Natural killer cell treated with Interleukin-12 subunit alpha and Interleukin-12 subunit beta and Interleukin-15 and Interleukin-18, amount 100 ng/mL, for 72 hours (primary cell): ENCODE data around the gene TRAPPC10. TPM values are rescaled to one million over a fixed set of nuclear protein-coding genes. Genes with fewer than 3 reads are reported as not detected.

Experiments
- ATAC-seq, 2 donors: fragments of 150-1000 bp; cut with Tn5 transposase in 1 of 2; sonication (Bioruptor Pico), chemical (Tn5 transposase) in 1 of 2; 2 replicates each; pipeline ENCODE4 v1.10.0; 2021
- DNase-seq: peaks from one replicate; pipeline ENCODE4 v3.0.0; 2022; ENCODE audit warnings: low spot score
- H3K27ac Mint-ChIP-seq, 2 donors: 1 replicate in 1 of 2; 2 replicates in 1 of 2; pipeline ENCODE4 v1.8.0; 2022; ENCODE audit warnings: mixed read lengths in 2 of 2, mild to moderate bottlenecking in 1 of 2, moderate library complexity in 1 of 2
- H3K27me3 Mint-ChIP-seq, 2 donors: 1 replicate in 1 of 2; 2 replicates in 1 of 2; pipeline ENCODE4 v1.8.0; 2022; ENCODE audit warnings: mixed read lengths in 2 of 2
- H3K36me3 Mint-ChIP-seq: one replicate; pipeline ENCODE4 v1.8.0; 2022; ENCODE audit warnings: mixed read lengths
- H3K4me1 Mint-ChIP-seq, 2 donors: 1 replicate in 1 of 2; 2 replicates in 1 of 2; pipeline ENCODE4 v1.8.0; 2022; ENCODE audit warnings: low read depth in 2 of 2, mixed read lengths in 2 of 2, mild to moderate bottlenecking in 1 of 2
- H3K4me3 Mint-ChIP-seq: one replicate; pipeline ENCODE4 v1.8.0; 2022; ENCODE audit warnings: mixed read lengths
- H3K9me3 Mint-ChIP-seq: 2 replicates; pipeline ENCODE4 v1.8.0; 2022; ENCODE audit warnings: mixed read lengths
- total RNA-seq, 2 donors: library from RNA; stranded (reverse); gene quantifications; one replicate each; pipeline ENCODE4 v1.2.3, GENCODE V29; 2022

The TRAPPC10 gene
- total RNA-seq, 2 donors from 2014 or later, result 90.3 to 148 TPM

- H3K4me3 Mint-ChIP-seq, result peak overlapping the region; percentile 30
- peak overlapping the region; percentile 94 to 95 for H3K27ac Mint-ChIP-seq
- DNase-seq, result peak; percentile 5
- no peaks in the 10 kb centered on the region for H3K27me3 Mint-ChIP-seq
- H3K9me3 Mint-ChIP-seq, result no peaks in the 10 kb centered on the region
- H3K36me3 Mint-ChIP-seq, result peaks cover 43% of the 10 kb centered on the region
- peaks cover 57 to 66% of the 10 kb centered on the region in 2 donors for H3K4me1 Mint-ChIP-seq
- no peak for ATAC-seq
Observed at GRCh38 chr21:44079446-44079845, 67.3 kb downstream of the TRAPPC10 start.

- Mint-ChIP-seq H3K4me1 (peaks cover 59 to 68% of the 10 kb centered on the region in 2 donors), H3K27me3 (no peaks in the 10 kb centered on the region), H3K4me3 (no peak overlapping the region), H3K36me3 (peaks cover 43% of the 10 kb centered on the region), H3K27ac (peak overlapping the region; percentile 94 to 95), H3K9me3 (no peaks in the 10 kb centered on the region)
- ATAC-seq, result no peak
- DNase-seq, result peak; percentile 37
Observed at GRCh38 chr21:44079846-44080245, 67.7 kb downstream of the TRAPPC10 start.

- peaks cover 37% of the 10 kb centered on the region for H3K36me3 Mint-ChIP-seq
- peak overlapping the region; percentile 88 for H3K4me3 Mint-ChIP-seq
- H3K4me1 Mint-ChIP-seq, result peaks cover 79 to 89% of the 10 kb centered on the region in 2 donors
- peak overlapping the region; percentile 94 to 95 for H3K27ac Mint-ChIP-seq
- H3K27me3 Mint-ChIP-seq, result no peaks in the 10 kb centered on the region
- peak; percentile 41 to 54 for ATAC-seq
- peak; percentile 66 for DNase-seq
- no peaks in the 10 kb centered on the region for H3K9me3 Mint-ChIP-seq
Observed at GRCh38 chr21:44082648-44083440, 70.7 kb downstream of the TRAPPC10 start.

- ATAC-seq (peak; percentile 77 to 80), DNase-seq (peak; percentile 75)
- Mint-ChIP-seq H3K36me3 (peaks cover 39% of the 10 kb centered on the region), H3K27ac (peak overlapping the region; percentile 94 to 95), H3K27me3 (no peaks in the 10 kb centered on the region), H3K4me3 (peak overlapping the region; percentile 88), H3K9me3 (no peaks in the 10 kb centered on the region), H3K4me1 (peaks cover 82 to 90% of the 10 kb centered on the region in 2 donors)
Observed at GRCh38 chr21:44083631-44084291, 71.7 kb downstream of the TRAPPC10 start.

- H3K27ac Mint-ChIP-seq, result peak overlapping the region; percentile 94 to 95
- DNase-seq, result peak; percentile 72
- H3K36me3 Mint-ChIP-seq, result peaks cover 41% of the 10 kb centered on the region
- H3K4me3 Mint-ChIP-seq, result peak overlapping the region; percentile 88
- peaks cover 85 to 93% of the 10 kb centered on the region in 2 donors for H3K4me1 Mint-ChIP-seq
- H3K27me3 Mint-ChIP-seq, result no peaks in the 10 kb centered on the region
- no peaks in the 10 kb centered on the region for H3K9me3 Mint-ChIP-seq
- peak in 1 of 2 donors; percentile 15 for ATAC-seq
Observed at GRCh38 chr21:44084496-44085241, 72.6 kb downstream of the TRAPPC10 start.

- Mint-ChIP-seq H3K9me3 (no peaks in the 10 kb centered on the region), H3K27me3 (no peaks in the 10 kb centered on the region), H3K4me1 (peaks cover 92 to 93% of the 10 kb centered on the region in 2 donors), H3K36me3 (peaks cover 44% of the 10 kb centered on the region), H3K4me3 (peak overlapping the region; percentile 88), H3K27ac (peak overlapping the region; percentile 94 to 95)
- DNase-seq (peak; percentile 60), ATAC-seq (no peak)
Observed at GRCh38 chr21:44085491-44086321, 73.6 kb downstream of the TRAPPC10 start.

GRCh38 chr21:44086636-44087425, 74.7 kb downstream of the TRAPPC10 start:
- no peaks in the 10 kb centered on the region for H3K9me3 Mint-ChIP-seq

GRCh38 chr21:44087426-44088400, 75.6 kb downstream of the TRAPPC10 start:
- Mint-ChIP-seq H3K27me3 (no peaks in the 10 kb centered on the region), H3K36me3 (peaks cover 38% of the 10 kb centered on the region), H3K4me1 (peaks cover 73 to 77% of the 10 kb centered on the region in 2 donors), H3K9me3 (no peaks in the 10 kb centered on the region), H3K27ac (peak overlapping the region; percentile 94 to 95), H3K4me3 (peak overlapping the region; percentile 88)
- DNase-seq (peak; percentile 78), ATAC-seq (peak; percentile 56 to 74)

More at GRCh38 chr21:44086636-44087425, 74.7 kb downstream of the TRAPPC10 start:
- Mint-ChIP-seq H3K27me3 (no peaks in the 10 kb centered on the region), H3K36me3 (peaks cover 38% of the 10 kb centered on the region), H3K27ac (peak overlapping the region; percentile 94 to 95), H3K4me1 (peaks cover 82% of the 10 kb centered on the region in 2 donors), H3K4me3 (peak overlapping the region; percentile 88)
- ATAC-seq, result no peak
- DNase-seq, result peak; percentile 59

GRCh38 chr21:44088401-44088780, 76.3 kb downstream of the TRAPPC10 start:
- Mint-ChIP-seq H3K36me3 (peaks cover 35% of the 10 kb centered on the region), H3K27me3 (no peaks in the 10 kb centered on the region), H3K27ac (peak overlapping the region; percentile 94 to 95), H3K4me1 (peaks cover 66 to 70% of the 10 kb centered on the region in 2 donors), H3K4me3 (peak overlapping the region; percentile 88), H3K9me3 (no peaks in the 10 kb centered on the region)
- DNase-seq (no peak), ATAC-seq (no peak)

GRCh38 chr21:44089001-44089911, 77.1 kb downstream of the TRAPPC10 start:
- H3K27ac Mint-ChIP-seq, result peak overlapping the region; percentile 94 to 95
- peaks cover 37% of the 10 kb centered on the region for H3K36me3 Mint-ChIP-seq
- ATAC-seq, result peak; percentile 76 to 83
- DNase-seq, result peak; percentile 62
- H3K4me3 Mint-ChIP-seq, result peak overlapping the region; percentile 88
- no peaks in the 10 kb centered on the region for H3K27me3 Mint-ChIP-seq
- H3K4me1 Mint-ChIP-seq, result peaks cover 60 to 63% of the 10 kb centered on the region in 2 donors
- H3K9me3 Mint-ChIP-seq, result no peaks in the 10 kb centered on the region

GRCh38 chr21:44090325-44090724, 78.2 kb downstream of the TRAPPC10 start:
- ATAC-seq (no peak), DNase-seq (peak; percentile 46)
- H3K4me3 Mint-ChIP-seq, result peak overlapping the region; percentile 88
- H3K36me3 Mint-ChIP-seq, result peaks cover 36% of the 10 kb centered on the region
- H3K27ac Mint-ChIP-seq, result peak overlapping the region; percentile 94 to 95
- H3K27me3 Mint-ChIP-seq, result no peaks in the 10 kb centered on the region
- H3K9me3 Mint-ChIP-seq, result no peaks in the 10 kb centered on the region
- H3K4me1 Mint-ChIP-seq, result peaks cover 50 to 55% of the 10 kb centered on the region in 2 donors
